ENCODE measurements around the gene DOK6. TPM values are rescaled to one million over a fixed set of nuclear protein-coding genes. Genes with fewer than 3 reads are reported as not detected.

The DOK6 gene
- total and polyA plus RNA-seq, 2 donors (not counting 3 experiments of a cell fraction or from before 2014, with no cell fraction given) = under 0.01 TPM; not detected in 1

DNA sequence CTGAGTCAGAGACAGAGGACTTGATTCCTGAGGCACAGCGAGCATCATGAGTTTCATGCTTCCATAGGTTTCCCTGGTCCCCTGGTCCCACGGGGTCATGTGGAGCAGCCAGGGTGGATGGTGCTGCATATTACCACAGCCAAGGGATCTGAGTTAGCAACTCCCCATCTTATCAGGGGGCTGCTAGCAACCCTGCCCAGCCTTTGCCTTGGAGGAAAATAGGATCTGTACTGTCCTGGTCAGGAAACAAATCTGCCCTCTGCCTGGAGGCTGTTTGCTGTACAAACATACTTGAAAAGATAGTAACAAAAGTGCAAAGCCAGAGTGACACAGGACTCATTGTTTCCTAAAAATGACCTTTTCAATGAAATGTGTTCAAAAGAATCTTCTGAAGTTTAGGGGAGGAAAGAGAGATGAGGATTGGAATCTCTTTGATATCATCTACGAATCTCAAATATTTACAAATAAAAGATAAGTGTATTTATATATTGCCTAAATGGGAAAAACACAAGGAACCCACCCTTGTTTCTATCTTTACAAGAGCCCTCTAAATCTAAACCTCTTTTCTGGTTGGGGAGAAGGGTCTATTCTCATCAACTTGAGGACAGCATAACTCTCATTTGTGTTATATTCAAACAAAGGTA is 352.2 kb downstream of the DOK6 start:
- ChIA-PET CTCF (no interaction called here), POLR2A (no interaction called here)
- H3K4me3 ChIP-seq (replicated peaks in 1 of 3; ENCODE audit: insufficient read depth in 1 of 3, low read depth in 1 of 3, low read length in 3 of 3) = no peak overlapping the region
- FAIRE-seq = no peak
- H3K4me2 ChIP-seq (ENCODE audit: insufficient read depth, low read length) = no peak overlapping the region
- BruUV-seq (replicated peaks) = no TSS peak
- H4K20me1 ChIP-seq (replicated peaks; ENCODE audit: control insufficient read depth, extremely low read depth, insufficient read depth, low read length) = no peaks in the 10 kb centered on the region
- dilution Hi-C loops (cut with MboI; ENCODE audit: extremely low pct_ligation_motif_present, low sequenced_read_pairs) (no loop called here), intact Hi-C loops (cut with micrococcal nuclease) (no loop called here)
- H3K27ac ChIP-seq (ENCODE audit: insufficient read depth, low read depth, low read length) = no peak overlapping the region
- TF ChIP-seq, protein P1, sequence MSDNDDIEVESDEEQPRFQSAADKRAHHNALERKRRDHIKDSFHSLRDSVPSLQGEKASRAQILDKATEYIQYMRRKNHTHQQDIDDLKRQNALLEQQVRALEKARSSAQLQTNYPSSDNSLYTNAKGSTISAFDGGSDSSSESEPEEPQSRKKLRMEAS (IDR thresholded peaks at IDR 0.05; ENCODE audit: insufficient read depth, insufficient read length) = no peak
- TF ChIP-seq GATA2 (IDR thresholded peaks at IDR 0.05; ENCODE audit: insufficient read depth, insufficient read length, low read depth, low read length) (no peak), MYC (IDR thresholded peaks at IDR 0.05; ENCODE audit: low read depth, low read length) (no peak), JUN (IDR thresholded peaks at IDR 0.05; ENCODE audit: borderline replicate concordance, insufficient read depth, insufficient read length, low read depth) (no peak), POLR2A (IDR thresholded peaks at IDR 0.05; ENCODE audit: low read depth, low read length) (no peak), POLR2AphosphoS5 (IDR thresholded peaks at IDR 0.05; ENCODE audit: insufficient read depth, low read depth, low read length) (no peak), FOS (IDR thresholded peaks at IDR 0.05; ENCODE audit: borderline replicate concordance, insufficient read depth, low read length) (no peak)
- TF ChIP-seq, protein P2, sequence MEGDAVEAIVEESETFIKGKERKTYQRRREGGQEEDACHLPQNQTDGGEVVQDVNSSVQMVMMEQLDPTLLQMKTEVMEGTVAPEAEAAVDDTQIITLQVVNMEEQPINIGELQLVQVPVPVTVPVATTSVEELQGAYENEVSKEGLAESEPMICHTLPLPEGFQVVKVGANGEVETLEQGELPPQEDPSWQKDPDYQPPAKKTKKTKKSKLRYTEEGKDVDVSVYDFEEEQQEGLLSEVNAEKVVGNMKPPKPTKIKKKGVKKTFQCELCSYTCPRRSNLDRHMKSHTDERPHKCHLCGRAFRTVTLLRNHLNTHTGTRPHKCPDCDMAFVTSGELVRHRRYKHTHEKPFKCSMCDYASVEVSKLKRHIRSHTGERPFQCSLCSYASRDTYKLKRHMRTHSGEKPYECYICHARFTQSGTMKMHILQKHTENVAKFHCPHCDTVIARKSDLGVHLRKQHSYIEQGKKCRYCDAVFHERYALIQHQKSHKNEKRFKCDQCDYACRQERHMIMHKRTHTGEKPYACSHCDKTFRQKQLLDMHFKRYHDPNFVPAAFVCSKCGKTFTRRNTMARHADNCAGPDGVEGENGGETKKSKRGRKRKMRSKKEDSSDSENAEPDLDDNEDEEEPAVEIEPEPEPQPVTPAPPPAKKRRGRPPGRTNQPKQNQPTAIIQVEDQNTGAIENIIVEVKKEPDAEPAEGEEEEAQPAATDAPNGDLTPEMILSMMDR (IDR thresholded peaks at IDR 0.05; ENCODE audit: extremely low read depth in 1 of 2, insufficient read depth in 1 of 2, low read depth in 1 of 2, low read length in 2 of 2) = no peak
- no peaks in the 10 kb centered on the region for H3K79me2 ChIP-seq (ENCODE audit: control insufficient read depth, insufficient read depth, low read length)
- no peaks in the 10 kb centered on the region for H3K4me1 ChIP-seq (ENCODE audit: control insufficient read depth, extremely low read depth, insufficient read depth, low read length)
- no peak overlapping the region for H2AFZ ChIP-seq (ENCODE audit: low read depth, low read length)
- no peaks in the 10 kb centered on the region for H3K27me3 ChIP-seq (ENCODE audit: control insufficient read depth in 2 of 2, insufficient read depth in 2 of 2, low read length in 2 of 2)
- no peaks in the 10 kb centered on the region for H3K9me3 ChIP-seq (replicated peaks; ENCODE audit: control insufficient read depth, insufficient read depth, low read length)
- no peak overlapping the region for H3K9ac ChIP-seq (replicated peaks; ENCODE audit: extremely low read depth, insufficient read depth, low read length)
- no peaks in the 10 kb centered on the region for H3K9me1 ChIP-seq (replicated peaks; ENCODE audit: control insufficient read depth, extremely low read depth, insufficient read depth, low read length)
- no peaks in the 10 kb centered on the region for H3K36me3 ChIP-seq (ENCODE audit: control insufficient read depth in 2 of 2, extremely low read depth in 1 of 2, insufficient read depth in 2 of 2, low read length in 2 of 2)
- DNase-seq (ENCODE audit: low read depth, low spot score) = no peak

All from endothelial cell of umbilical vein (primary cell).